Endometrial microvascular endothelial cells (primary cell): ENCODE results near the gene UMPS. TPM values are rescaled to one million over a fixed set of nuclear protein-coding genes. Genes with fewer than 3 reads are reported as not detected.
"Not testable (repeated sequence)": the region's sequence is repeated elsewhere in the genome, so short reads cannot be mapped to it uniquely, and the experiment has no call there.

ENCODE experiments used
- in situ Hi-C: cut with HindIII; loops from 2 replicates; pipeline ENCODE4 v1.10.0; 2017; ENCODE audit warnings: low sequenced_read_pairs, low pct_unique_long_range_greater_than_20kb; ENCODE audit errors: inconsistent ontology term
- total RNA-seq: library from RNA; depleted of rRNA; stranded (reverse); fragments of >200 nt; gene quantifications from one replicate; pipeline ENCODE4 v1.2.3, GENCODE V29; 2015; ENCODE audit errors: inconsistent ontology term

UMPS gene
- total RNA-seq, 1 donor from 2014 or later = 34.5 TPM

DNA sequence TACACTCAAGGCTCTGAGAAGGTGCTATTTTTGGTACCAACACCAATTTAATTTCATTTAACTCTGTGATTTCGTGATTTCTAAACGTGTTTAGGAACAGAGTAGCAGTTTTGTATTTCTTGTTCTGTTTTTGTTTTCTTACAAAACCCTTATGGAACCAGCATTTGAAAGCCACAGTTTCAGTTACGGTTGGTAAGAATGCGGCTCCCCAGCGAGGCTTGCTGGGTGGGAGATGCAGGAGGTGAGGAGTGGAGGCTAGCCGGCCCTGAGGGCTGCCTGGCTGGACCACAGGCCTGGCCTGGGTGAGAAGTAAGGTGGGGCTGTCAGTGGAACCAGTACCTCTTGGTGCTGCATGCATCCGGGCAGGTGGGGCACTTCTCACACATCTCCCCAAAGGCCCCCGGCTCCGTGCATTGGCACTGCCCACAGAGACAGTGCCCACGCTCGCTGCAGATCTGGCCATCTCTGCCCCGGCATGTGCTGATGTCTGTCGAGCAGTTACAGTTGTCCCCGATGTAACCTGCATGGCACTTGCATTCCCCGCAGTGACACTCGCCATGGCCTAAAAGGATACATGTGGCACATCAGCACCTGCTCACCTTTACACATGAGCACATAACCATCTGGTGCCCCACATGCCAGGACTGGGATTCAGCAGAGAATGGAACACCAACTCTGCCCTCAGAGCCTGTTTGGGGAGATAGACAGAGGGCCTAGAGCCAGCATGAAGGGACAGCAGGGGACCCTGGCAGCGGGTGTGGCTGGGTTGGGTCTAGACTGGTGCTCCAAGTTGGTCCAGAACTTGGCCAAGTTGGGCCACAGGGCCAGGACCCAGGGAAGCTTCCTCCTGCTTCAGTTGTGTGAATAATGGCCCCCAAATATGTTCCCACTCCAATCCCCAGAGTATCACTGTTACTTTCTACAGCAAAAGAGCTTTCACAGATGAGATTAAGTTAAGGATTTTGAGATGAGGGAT is 43.4 kb downstream of the UMPS start:
- in situ Hi-C loops = no loop called here

DNA sequence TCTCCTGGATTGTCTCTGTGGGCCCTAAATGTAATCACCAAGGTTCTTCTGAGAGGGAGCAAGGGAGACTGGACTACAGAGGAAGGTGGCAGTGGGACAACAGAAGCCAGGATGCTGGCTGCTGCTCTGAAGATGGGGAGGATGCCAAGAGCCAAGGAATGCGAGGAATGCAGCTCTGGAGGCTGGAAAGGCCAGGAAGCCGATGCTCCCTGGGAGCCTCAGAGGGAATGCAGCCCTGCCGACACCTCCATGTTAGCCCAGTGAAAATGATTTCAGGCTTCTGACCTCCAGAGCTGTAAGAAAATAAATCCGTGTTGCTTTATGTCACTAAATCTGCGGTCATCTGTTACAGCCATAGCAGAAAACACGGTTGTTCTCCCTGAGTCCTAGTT is 44.1 kb downstream of the UMPS start:
- in situ Hi-C loops = no loop called here

DNA sequence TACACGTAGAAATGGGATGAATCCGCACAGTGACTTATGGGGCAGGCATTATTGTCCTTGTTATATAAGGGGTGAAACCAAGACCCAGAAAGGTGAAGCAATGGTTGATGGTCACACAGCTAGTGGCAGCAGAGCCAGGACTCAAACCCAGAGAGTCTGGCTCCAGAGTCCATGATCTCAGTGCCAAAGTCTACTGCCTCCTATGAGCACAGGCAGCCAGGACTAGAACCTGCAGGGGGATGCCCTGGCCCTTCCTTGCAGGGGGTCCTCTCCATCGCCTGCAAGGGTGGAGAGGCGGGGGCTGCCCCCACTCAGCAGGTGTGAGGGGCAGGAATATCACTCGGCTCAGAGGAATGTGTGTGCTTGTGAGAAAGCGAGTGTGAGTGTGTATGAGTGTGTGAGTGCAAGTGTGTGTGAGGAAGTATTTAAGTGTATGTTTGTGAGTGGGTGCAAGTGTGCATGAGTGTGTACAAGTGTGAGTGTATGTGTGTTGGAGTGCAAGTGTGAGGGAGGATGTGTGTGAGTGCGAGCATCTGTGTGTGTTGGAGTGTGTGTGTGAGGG is 44.7 kb downstream of the UMPS start:
- in situ Hi-C loops = no loop called here

- in situ Hi-C loops = no loop called here
Measured at GRCh38 chr3:124775877-124776276, 45.6 kb downstream of the UMPS start.

DNA sequence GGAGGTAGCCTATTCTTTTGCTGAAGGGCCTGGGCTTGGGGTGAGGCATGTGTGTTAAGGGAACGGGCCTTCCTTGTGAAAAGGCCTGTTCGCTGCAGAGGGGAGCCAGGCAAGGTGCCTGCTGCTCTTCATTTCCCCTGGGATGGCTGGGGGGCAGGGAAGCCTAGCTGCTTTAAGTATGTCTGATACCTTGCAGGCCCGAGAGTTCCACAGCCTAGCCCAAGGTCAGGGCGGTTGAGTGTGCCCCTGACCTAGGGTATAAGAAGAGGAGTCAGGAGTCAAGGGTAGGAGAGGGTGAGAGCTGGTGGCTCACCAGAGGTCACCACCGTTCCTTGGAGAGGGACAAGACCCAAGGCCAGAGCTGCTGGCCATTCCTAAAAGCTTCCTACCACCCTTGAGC is 46.6 kb downstream of the UMPS start:
- in situ Hi-C loops = no loop called here

DNA sequence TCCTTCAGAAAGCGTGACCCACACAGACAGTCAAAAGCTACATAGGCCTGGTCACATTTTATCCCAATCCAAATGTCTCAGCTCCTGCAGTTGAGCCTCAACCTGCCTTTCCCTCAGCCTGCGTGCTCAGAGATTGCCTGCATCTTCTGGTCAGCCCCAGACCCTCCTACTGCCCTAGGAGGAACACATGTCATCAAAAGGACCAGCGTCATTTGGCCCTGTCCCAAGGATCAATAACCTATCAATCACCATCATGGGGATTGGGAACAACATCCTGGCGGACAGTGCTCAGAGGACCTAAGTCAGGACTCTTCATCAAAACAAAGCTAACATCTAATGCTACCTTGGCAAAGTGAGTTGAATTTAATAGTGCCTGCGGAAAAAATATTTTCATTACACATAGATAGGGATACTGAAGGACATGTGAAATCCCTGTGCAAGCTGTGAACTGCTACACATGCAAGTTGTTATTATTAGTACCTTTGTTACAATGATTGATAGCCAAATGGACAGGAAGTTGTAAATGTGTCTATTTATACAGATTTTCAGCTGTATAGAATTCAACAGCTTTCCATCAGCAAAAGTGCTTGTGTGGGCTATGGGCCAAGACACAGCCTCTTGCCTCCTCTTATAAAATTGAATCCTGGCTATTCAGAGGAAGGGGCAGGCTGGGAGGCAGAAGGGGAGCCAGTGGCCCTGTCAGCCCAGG is 47.7 kb downstream of the UMPS start:
- in situ Hi-C loops = no loop called here

- in situ Hi-C loops = no loop called here
Measured at GRCh38 chr3:124779116-124779515, 48.9 kb downstream of the UMPS start.

- in situ Hi-C loops = no loop called here
Measured at GRCh38 chr3:124779751-124780191, 49.5 kb downstream of the UMPS start.

- in situ Hi-C loops = no loop called here
Measured at GRCh38 chr3:124780356-124780755, 50.1 kb downstream of the UMPS start.

GRCh38 chr3:124780761-124781475 is 50.7 kb downstream of the UMPS start:
- in situ Hi-C loops = no loop called here

DNA sequence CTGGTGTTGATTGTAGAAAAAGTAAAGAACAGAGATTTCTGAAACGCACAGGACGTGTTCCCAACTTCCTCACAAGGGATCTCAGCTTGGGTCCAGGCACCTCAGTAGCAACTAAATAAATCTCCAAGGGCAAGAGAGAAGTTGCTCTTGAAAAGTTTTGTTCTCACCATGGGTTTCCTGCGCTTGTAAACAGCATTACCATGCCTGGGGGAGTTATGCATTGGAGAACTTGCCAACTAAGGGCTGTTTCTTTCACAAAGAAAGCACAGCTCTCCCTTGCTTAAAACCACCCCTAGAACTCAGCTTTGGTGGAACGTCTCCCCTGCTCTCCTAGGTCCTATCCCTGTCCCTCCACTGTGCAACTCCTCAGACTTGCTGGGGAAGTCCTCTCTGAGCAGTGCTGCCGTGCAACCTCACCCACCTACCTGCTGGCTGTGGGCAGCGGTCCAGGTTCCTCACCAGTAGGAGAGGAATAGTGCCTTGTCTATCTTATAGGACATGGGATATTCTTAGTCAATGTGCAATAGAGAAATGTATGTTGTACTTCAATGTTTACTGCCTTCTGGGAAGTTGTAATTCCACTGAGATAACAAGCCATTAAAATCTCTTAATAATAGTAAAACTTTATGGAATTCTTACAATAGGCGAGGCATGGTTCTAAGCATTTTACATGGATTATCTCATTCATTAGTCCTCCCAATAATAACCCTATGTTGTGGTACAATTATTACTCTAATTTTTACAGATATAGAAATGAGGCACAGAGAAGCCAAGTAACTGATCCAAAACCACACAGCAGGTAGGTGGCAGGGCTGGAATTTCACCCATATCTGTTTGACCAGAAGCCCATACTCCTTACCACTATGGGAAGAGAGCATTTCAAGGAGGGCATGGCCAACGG is 51.5 kb downstream of the UMPS start:
- in situ Hi-C loops = no loop called here

DNA sequence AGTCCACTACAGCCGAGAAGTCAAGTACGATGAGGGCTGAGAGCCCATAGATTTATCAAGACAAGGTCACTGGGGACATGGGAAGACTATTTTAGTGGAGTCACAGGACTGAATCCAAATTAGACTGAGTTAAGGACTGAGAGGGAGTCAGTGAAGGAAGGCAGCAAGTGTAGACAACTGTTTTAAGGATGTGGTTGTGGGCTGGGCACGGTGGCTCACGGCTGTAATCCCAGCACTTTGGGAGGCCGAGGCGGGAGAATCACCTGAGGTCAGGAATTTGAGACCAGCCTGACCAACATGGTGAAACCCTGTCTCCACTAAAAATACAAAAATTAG is 52.1 kb downstream of the UMPS start:
- in situ Hi-C loops = not testable (repeated sequence)

DNA sequence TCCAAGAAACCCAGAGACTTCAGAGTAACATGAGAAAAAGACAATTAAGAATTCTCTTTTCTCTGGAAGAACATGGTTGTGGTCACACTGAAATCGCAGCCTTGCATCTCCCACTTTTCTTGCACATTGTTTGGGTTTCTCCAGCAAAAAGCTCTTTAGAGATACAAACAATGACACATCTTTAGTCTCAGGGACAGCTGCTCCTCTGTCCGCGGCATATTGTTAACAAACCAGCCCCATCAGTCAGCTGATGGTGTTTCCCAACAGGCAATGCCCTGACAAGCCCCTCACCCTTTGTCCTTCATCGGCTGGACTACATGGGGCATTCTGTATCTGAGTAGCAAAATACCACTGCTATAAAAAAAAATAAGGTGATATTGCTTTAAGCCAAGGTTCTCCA is 53.4 kb downstream of the UMPS start:
- in situ Hi-C loops = no loop called here

GRCh38 chr3:124784686-124785382 is 54.6 kb downstream of the UMPS start:
- in situ Hi-C loops = no loop called here

GRCh38 chr3:124785973-124786372 is 55.7 kb downstream of the UMPS start:
- in situ Hi-C loops = no loop called here

GRCh38 chr3:124786511-124787241 is 56.4 kb downstream of the UMPS start:
- in situ Hi-C loops = no loop called here
